ENCODE measurements around the gene ZNF281. TPM values are rescaled to one million over a fixed set of nuclear protein-coding genes. Genes with fewer than 3 reads are reported as not detected.

The ZNF281 gene
- polyA plus RNA-seq, 2 of the 4 experiments (the other 2 are of a cell fraction) = 33.7 to 39.1 TPM

DNA sequence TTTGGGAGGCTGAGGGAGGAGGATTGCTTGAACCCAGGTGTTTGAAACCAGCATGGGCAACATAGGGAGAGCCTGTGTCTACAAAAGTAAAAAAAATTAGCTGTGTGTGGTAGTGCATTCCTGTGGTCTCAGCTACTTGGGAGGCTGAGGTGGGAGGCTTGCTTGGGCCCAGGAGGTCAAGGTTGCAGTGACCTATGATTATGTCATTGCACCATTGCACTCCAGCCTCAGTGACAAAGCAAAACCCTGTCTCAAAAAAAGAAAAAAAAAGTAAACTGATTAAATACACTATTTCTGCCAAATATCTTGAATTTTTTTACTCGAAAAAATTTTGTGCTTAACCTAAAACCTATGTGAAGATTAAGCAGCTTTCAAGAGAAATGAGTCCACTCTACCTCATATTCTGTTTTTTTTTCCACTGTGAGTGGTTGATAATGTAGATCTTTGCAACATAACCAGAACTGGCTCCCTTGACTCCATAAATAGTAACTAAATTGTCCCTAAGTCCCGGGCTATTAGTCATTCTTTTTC lies 19.4 kb upstream of the ZNF281 start:
- Histone ChIP-seq H3K4me1 (peaks cover 26% of the 10 kb centered on the region), H3K9me3 (no peaks in the 10 kb centered on the region), H3K27ac (peak overlapping the region; percentile 50 to 74), H3K4me3 (no peak overlapping the region), H3K4me2 (peak overlapping the region; percentile 30)
- ATAC-seq (peak; percentile 39 to 62; a peak in 4 of 6 replicates), FAIRE-seq (no peak), DNase-seq (ENCODE audit: low read depth in 1 of 2, low spot score in 1 of 2) (peak in 1 of 2 experiments; percentile 64)
- ChIA-PET POLR2A (no interaction called here), CTCF (interaction anchor here (1.7 kb wide), 1 partner anchor 11 kb away, joined by 3 read pairs; no protein-coding TSS in a partner anchor)
- WGBS (ENCODE audit: missing lambda C conversion rate) = 48% methylated on average over 2 of the region's 2 CpGs
- TF ChIP-seq SMC3 (IDR thresholded peaks at IDR 0.05) = no peak
- no peak for TF ChIP-seq CBX8 (IDR thresholded peaks at IDR 0.05)
- no peak for TF ChIP-seq E2F6 (IDR thresholded peaks at IDR 0.05; ENCODE audit: borderline replicate concordance, low read depth)
- no peak for TF ChIP-seq PBX3 (IDR thresholded peaks at IDR 0.05)
- TF ChIP-seq, protein P1, sequence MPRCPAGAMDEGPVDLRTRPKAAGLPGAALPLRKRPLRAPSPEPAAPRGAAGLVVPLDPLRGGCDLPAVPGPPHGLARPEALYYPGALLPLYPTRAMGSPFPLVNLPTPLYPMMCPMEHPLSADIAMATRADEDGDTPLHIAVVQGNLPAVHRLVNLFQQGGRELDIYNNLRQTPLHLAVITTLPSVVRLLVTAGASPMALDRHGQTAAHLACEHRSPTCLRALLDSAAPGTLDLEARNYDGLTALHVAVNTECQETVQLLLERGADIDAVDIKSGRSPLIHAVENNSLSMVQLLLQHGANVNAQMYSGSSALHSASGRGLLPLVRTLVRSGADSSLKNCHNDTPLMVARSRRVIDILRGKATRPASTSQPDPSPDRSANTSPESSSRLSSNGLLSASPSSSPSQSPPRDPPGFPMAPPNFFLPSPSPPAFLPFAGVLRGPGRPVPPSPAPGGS (IDR thresholded peaks at IDR 0.05) = no peak
- no peak for TF ChIP-seq KDM5A (IDR thresholded peaks at IDR 0.05)
- TF ChIP-seq HDAC2 (IDR thresholded peaks at IDR 0.05) = no peak
- no peak for TF ChIP-seq RNF2 (IDR thresholded peaks at IDR 0.05; ENCODE audit: borderline replicate concordance, low read depth)
- TF ChIP-seq, protein P2, sequence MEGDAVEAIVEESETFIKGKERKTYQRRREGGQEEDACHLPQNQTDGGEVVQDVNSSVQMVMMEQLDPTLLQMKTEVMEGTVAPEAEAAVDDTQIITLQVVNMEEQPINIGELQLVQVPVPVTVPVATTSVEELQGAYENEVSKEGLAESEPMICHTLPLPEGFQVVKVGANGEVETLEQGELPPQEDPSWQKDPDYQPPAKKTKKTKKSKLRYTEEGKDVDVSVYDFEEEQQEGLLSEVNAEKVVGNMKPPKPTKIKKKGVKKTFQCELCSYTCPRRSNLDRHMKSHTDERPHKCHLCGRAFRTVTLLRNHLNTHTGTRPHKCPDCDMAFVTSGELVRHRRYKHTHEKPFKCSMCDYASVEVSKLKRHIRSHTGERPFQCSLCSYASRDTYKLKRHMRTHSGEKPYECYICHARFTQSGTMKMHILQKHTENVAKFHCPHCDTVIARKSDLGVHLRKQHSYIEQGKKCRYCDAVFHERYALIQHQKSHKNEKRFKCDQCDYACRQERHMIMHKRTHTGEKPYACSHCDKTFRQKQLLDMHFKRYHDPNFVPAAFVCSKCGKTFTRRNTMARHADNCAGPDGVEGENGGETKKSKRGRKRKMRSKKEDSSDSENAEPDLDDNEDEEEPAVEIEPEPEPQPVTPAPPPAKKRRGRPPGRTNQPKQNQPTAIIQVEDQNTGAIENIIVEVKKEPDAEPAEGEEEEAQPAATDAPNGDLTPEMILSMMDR (IDR thresholded peaks at IDR 0.05) = no peak
- no peak for TF ChIP-seq RAD21 (conservative IDR thresholded peaks at IDR 0.05 in 1 of 2, IDR thresholded peaks at IDR 0.05 in 1 of 2)
- no peak for TF ChIP-seq MAX (IDR thresholded peaks at IDR 0.05)
- no peak for TF ChIP-seq RFX5 (IDR thresholded peaks at IDR 0.05)
- no peak for TF ChIP-seq MAZ (IDR thresholded peaks at IDR 0.05; ENCODE audit: borderline replicate concordance, low read depth, low read length)
- TF ChIP-seq NPAS2 (CRISPR knock-in tag; IDR thresholded peaks at IDR 0.05; ENCODE audit: borderline replicate concordance) = no peak
- TF ChIP-seq JUNB (IDR thresholded peaks at IDR 0.05) = no peak; the same call in 1 of the 2 replicates
- TF ChIP-seq, protein P3, sequence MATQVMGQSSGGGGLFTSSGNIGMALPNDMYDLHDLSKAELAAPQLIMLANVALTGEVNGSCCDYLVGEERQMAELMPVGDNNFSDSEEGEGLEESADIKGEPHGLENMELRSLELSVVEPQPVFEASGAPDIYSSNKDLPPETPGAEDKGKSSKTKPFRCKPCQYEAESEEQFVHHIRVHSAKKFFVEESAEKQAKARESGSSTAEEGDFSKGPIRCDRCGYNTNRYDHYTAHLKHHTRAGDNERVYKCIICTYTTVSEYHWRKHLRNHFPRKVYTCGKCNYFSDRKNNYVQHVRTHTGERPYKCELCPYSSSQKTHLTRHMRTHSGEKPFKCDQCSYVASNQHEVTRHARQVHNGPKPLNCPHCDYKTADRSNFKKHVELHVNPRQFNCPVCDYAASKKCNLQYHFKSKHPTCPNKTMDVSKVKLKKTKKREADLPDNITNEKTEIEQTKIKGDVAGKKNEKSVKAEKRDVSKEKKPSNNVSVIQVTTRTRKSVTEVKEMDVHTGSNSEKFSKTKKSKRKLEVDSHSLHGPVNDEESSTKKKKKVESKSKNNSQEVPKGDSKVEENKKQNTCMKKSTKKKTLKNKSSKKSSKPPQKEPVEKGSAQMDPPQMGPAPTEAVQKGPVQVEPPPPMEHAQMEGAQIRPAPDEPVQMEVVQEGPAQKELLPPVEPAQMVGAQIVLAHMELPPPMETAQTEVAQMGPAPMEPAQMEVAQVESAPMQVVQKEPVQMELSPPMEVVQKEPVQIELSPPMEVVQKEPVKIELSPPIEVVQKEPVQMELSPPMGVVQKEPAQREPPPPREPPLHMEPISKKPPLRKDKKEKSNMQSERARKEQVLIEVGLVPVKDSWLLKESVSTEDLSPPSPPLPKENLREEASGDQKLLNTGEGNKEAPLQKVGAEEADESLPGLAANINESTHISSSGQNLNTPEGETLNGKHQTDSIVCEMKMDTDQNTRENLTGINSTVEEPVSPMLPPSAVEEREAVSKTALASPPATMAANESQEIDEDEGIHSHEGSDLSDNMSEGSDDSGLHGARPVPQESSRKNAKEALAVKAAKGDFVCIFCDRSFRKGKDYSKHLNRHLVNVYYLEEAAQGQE (IDR thresholded peaks at IDR 0.05) = no peak
- no peak for TF ChIP-seq KDM1A (IDR thresholded peaks at IDR 0.05; ENCODE audit: low read depth)
- no peak for TF ChIP-seq CBX2 (IDR thresholded peaks at IDR 0.05; ENCODE audit: borderline replicate concordance, low read depth)
- no peak for TF ChIP-seq HES2 (IDR thresholded peaks at IDR 0.05)
- no peak for TF ChIP-seq NFE2L2 (conservative IDR thresholded peaks at IDR 0.05; ENCODE audit: low read length)
- TF ChIP-seq EP300 (IDR thresholded peaks at IDR 0.05) = peak; percentile 48 to 79; a peak in 3 of 5 replicates
- TF ChIP-seq FOXS1 (CRISPR knock-in tag; IDR thresholded peaks at IDR 0.05) = no peak
- no peak for TF ChIP-seq PHF8 (IDR thresholded peaks at IDR 0.05; ENCODE audit: borderline replicate concordance, low read depth)
- TF ChIP-seq CEBPB (IDR thresholded peaks at IDR 0.05) = peak in 1 of 2 experiments; percentile 72; a peak in 2 of 4 replicates
- no peak for TF ChIP-seq RARB (CRISPR knock-in tag; IDR thresholded peaks at IDR 0.05)
- TF ChIP-seq FOSB (CRISPR knock-in tag; IDR thresholded peaks at IDR 0.05) = no peak
- TF ChIP-seq, protein P4, sequence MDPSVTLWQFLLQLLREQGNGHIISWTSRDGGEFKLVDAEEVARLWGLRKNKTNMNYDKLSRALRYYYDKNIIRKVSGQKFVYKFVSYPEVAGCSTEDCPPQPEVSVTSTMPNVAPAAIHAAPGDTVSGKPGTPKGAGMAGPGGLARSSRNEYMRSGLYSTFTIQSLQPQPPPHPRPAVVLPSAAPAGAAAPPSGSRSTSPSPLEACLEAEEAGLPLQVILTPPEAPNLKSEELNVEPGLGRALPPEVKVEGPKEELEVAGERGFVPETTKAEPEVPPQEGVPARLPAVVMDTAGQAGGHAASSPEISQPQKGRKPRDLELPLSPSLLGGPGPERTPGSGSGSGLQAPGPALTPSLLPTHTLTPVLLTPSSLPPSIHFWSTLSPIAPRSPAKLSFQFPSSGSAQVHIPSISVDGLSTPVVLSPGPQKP (IDR thresholded peaks at IDR 0.05; ENCODE audit: low read depth, low read length) = no peak
- peak; percentile 52; the same call in 1 of the 2 replicates for TF ChIP-seq GATA3 (IDR thresholded peaks at IDR 0.05; ENCODE audit: borderline replicate concordance)
- no peak for TF ChIP-seq NR3C1 (IDR thresholded peaks at IDR 0.05)
- TF ChIP-seq FOSL2 (IDR thresholded peaks at IDR 0.05) = no peak
- peak; percentile 1; the same call in 1 of the 2 replicates for TF ChIP-seq FOSL2 (CRISPR knock-in tag; IDR thresholded peaks at IDR 0.05)
- TF ChIP-seq JUN (IDR thresholded peaks at IDR 0.05) = peak in 1 of 2 experiments; percentile 37; a peak in 1 of 5 replicates

Data from A549 (cell line).